ENCODE measurements around the gene TMEM31.
"Not testable (repeated sequence)": the region's sequence is repeated elsewhere in the genome, so short reads cannot be mapped to it uniquely, and the experiment has no call there.

TMEM31 gene

DNA sequence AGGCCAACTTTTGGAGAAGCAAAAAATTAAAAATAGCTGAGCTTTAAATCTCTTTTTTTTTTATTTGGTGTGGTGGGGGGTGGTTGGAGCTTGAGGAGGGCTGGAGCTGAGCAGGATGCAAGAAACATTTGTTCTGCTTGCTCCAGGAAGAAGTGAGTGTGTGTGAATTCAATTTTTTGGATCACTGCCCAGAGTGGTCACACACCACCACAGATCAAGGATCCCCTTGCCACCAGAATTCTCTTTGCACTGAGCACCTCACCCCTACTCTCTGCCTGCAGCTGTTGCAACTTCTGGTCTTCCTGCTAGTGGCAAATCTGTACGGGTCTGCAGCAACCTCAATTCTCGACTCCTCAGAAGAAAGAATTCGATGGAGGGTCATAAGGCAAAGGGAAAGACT is 46.0 kb downstream of the TMEM31 start:
- H3K4me3 ChIP-seq (ENCODE audit: low read length): no peak overlapping the region
- TF ChIP-seq, protein P1, sequence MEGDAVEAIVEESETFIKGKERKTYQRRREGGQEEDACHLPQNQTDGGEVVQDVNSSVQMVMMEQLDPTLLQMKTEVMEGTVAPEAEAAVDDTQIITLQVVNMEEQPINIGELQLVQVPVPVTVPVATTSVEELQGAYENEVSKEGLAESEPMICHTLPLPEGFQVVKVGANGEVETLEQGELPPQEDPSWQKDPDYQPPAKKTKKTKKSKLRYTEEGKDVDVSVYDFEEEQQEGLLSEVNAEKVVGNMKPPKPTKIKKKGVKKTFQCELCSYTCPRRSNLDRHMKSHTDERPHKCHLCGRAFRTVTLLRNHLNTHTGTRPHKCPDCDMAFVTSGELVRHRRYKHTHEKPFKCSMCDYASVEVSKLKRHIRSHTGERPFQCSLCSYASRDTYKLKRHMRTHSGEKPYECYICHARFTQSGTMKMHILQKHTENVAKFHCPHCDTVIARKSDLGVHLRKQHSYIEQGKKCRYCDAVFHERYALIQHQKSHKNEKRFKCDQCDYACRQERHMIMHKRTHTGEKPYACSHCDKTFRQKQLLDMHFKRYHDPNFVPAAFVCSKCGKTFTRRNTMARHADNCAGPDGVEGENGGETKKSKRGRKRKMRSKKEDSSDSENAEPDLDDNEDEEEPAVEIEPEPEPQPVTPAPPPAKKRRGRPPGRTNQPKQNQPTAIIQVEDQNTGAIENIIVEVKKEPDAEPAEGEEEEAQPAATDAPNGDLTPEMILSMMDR (conservative IDR thresholded peaks at IDR 0.05; ENCODE audit: low read depth, low read length): no peak
- no peak for DNase-seq (ENCODE audit: low read depth)

DNA sequence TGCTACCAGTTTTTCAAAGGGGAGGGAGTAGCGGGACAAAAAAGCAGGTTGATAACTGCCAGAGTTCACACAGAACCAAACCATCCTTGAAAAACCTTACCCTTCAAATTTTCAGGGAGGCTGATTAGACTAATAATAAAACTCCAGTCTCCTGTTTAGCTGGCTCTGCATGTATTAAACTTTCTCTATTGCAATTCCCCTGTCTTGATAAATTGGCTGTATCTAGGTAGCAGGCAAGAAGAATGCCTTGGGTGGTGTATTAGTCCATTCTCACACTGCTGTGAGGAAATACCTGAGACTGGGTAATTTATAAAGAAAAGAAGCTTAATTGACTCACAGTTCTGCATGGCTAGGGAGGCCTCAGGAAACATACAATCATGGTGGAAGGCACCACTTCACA is 47.8 kb downstream of the TMEM31 start:
- DNase-seq (ENCODE audit: low read depth): no peak
- TF ChIP-seq, protein P1 (conservative IDR thresholded peaks at IDR 0.05; ENCODE audit: low read depth, low read length): no peak
- no peak overlapping the region for H3K4me3 ChIP-seq (ENCODE audit: low read length)

DNA sequence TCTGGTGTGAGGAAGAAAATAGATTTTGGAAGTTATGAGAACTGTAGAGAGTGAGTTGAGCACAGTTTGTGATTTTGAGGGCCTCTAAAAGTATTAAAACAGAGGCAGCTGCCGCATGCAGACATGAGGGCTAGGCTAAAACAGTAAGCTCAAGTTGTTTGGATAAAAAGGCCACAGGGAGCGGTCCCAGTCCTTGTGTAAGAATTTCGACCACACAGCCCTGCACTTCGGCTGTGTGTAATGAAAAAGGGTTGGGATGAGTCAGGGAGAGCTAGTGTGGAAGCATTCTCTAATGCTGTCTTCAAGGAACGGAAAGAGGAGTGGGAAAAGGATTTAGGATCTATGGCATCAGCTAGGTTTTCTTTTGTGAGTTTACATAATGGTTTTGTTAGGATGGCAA is 52.8 kb downstream of the TMEM31 start:
- not testable (repeated sequence) for DNase-seq (ENCODE audit: low read depth); H3K4me3 ChIP-seq (ENCODE audit: low read length)

Data from retinal pigment epithelial cell (primary cell).